IMR-90 (cell line): ENCODE data around the gene PC. TPM values are rescaled to one million over a fixed set of nuclear protein-coding genes. Genes with fewer than 3 reads are reported as not detected.
A peak's percentile ranks its signal among the peaks of the same experiment; 100 is the strongest.

ENCODE experiments used
- ATAC-seq: fragments of 200-7000 bp; cut with Tn5 transposase; 2 replicates; pipeline ENCODE4 v1.9.1; 2020; ENCODE audit warnings: low read depth, mild to moderate bottlenecking, moderate library complexity
- BruUV-seq: library from RNA; stranded (reverse); fragments of 400-500 nt; replicated peaks from 2 replicates; lab custom pipeline; 2021; lab: Mats Ljungman, UMichigan
- CTCF ChIA-PET: fragments of 300-600 bp; formaldehyde crosslinking; extraction: SDS; loops from one replicate; lab custom pipeline; 2021; ENCODE audit warnings: antibody characterized with exemption; lab: Yijun Ruan, JAX
- POLR2A ChIA-PET: fragments of 300-600 bp; sonication (Branson Sonifier 250); formaldehyde crosslinking; loops from one replicate; lab custom pipeline; 2022; ENCODE audit warnings: antibody characterized with exemption; ENCODE audit not compliant: unreplicated experiment; lab: Charles Lee
- DNase-seq: peaks from one replicate; pipeline ENCODE4 v3.0.0; 2013
- H2AFZ ChIP-seq: replicated peaks from 2 replicates; pipeline ENCODE3; 2013; ENCODE audit warnings: low read length, mild to moderate bottlenecking; ENCODE audit not compliant: poor library complexity
- H2AK5ac ChIP-seq: 2 replicates; pipeline ENCODE4 v1.6.1; 2013; ENCODE audit warnings: low read depth, low read length, inconsistent platforms
- H2AK9ac ChIP-seq: replicated peaks from 2 replicates; pipeline ENCODE3; 2013; ENCODE audit warnings: mild to moderate bottlenecking, low read depth, low read length, moderate library complexity; ENCODE audit not compliant: poor library complexity
- H2BK120ac ChIP-seq: 2 replicates; pipeline ENCODE4 v1.6.1; 2013; ENCODE audit warnings: low read depth, low read length, inconsistent platforms
- H2BK15ac ChIP-seq: 3 replicates; pipeline ENCODE4 v1.6.1; 2013; ENCODE audit warnings: low read depth, low read length, inconsistent platforms
- H2BK20ac ChIP-seq: 2 replicates; pipeline ENCODE4 v1.6.1; 2013; ENCODE audit warnings: low read depth, mild to moderate bottlenecking, inconsistent platforms, low read length, moderate library complexity
- H2BK5ac ChIP-seq: 2 replicates; pipeline ENCODE4 v1.6.1; 2013; ENCODE audit warnings: mild to moderate bottlenecking, low read depth, low read length, inconsistent platforms; ENCODE audit not compliant: poor library complexity, severe bottlenecking
- H3K14ac ChIP-seq: replicated peaks from 2 replicates; pipeline ENCODE4 v1.6.1; 2013; ENCODE audit warnings: low read depth, low read length, inconsistent platforms
- H3K18ac ChIP-seq: 2 replicates; pipeline ENCODE4 v1.6.1; 2013; ENCODE audit warnings: low read depth, low read length, control low read depth
- H3K23ac ChIP-seq: 2 replicates; pipeline ENCODE4 v1.6.1; 2013; ENCODE audit warnings: low read depth, low read length, inconsistent platforms
- H3K27ac ChIP-seq: 2 replicates; pipeline ENCODE4 v1.5.1; 2013; ENCODE audit warnings: mild to moderate bottlenecking, control low read depth, low read length; ENCODE audit not compliant: insufficient read depth
- H3K27me3 ChIP-seq: 2 replicates; pipeline ENCODE4 v1.6.1; 2013; ENCODE audit warnings: low read length; ENCODE audit not compliant: control insufficient read depth, insufficient read depth
- H3K36me3 ChIP-seq: 2 replicates; pipeline ENCODE4 v1.6.1; 2013; ENCODE audit warnings: low read length, mixed read lengths; ENCODE audit not compliant: control insufficient read depth, insufficient read depth
- H3K4ac ChIP-seq: 2 replicates; pipeline ENCODE4 v1.6.1; 2013; ENCODE audit warnings: low read depth, low read length, inconsistent platforms
- H3K4me1 ChIP-seq: 2 replicates; pipeline ENCODE4 v1.6.1; 2013; ENCODE audit warnings: low read length, mixed read lengths; ENCODE audit not compliant: control insufficient read depth, insufficient read depth
- H3K4me2 ChIP-seq: 2 replicates; pipeline ENCODE4 v1.6.1; 2013; ENCODE audit warnings: low read depth, mild to moderate bottlenecking, control low read depth, low read length, moderate library complexity
- H3K4me3 ChIP-seq: 2 replicates; pipeline ENCODE4 v1.5.1; 2013; ENCODE audit warnings: low read depth, mild to moderate bottlenecking, control low read depth, low read length, moderate library complexity; ENCODE audit not compliant: insufficient read depth
- H3K56ac ChIP-seq: 2 replicates; pipeline ENCODE4 v1.6.1; 2013; ENCODE audit warnings: low read length, inconsistent platforms; ENCODE audit not compliant: insufficient read depth; ENCODE audit errors: extremely low read depth
- H3K79me1 ChIP-seq, 2 experiments: 2 replicates each; pipeline ENCODE4 v1.6.1; 2013; ENCODE audit warnings: low read length in 2 of 2, inconsistent platforms in 1 of 2, low read depth in 1 of 2
- H3K9ac ChIP-seq: 2 replicates; pipeline ENCODE4 v1.6.1; 2013; ENCODE audit warnings: low read depth, low read length, control low read depth
- H3K9me1 ChIP-seq: 2 replicates; pipeline ENCODE4 v1.6.1; 2013; ENCODE audit warnings: low read length, inconsistent platforms; ENCODE audit not compliant: insufficient read depth
- H3K9me3 ChIP-seq: 2 replicates; pipeline ENCODE4 v1.6.1; 2013; ENCODE audit warnings: low read length; ENCODE audit not compliant: control insufficient read depth, insufficient read depth
- H4K20me1 ChIP-seq: 2 replicates; pipeline ENCODE4 v1.6.1; 2013; ENCODE audit warnings: low read length, inconsistent platforms; ENCODE audit not compliant: insufficient read depth
- H4K5ac ChIP-seq: 2 replicates; pipeline ENCODE4 v1.6.1; 2013; ENCODE audit warnings: mild to moderate bottlenecking, low read depth, low read length, control low read depth
- H4K8ac ChIP-seq, 2 experiments: 2 replicates each; pipeline ENCODE4 v1.6.1; 2013; ENCODE audit warnings: low read depth in 2 of 2, low read length in 2 of 2, control low read depth in 1 of 2, inconsistent platforms in 1 of 2
- H4K91ac ChIP-seq: 2 replicates; pipeline ENCODE4 v1.6.1; 2013; ENCODE audit warnings: low read depth, low read length, inconsistent platforms; ENCODE audit not compliant: insufficient read depth
- BHLHE40 ChIP-seq: fragments of 150-350 bp; IDR thresholded peaks from 2 replicates; pipeline ENCODE4 v1.6.1; 2016; ENCODE audit warnings: mild to moderate bottlenecking, low read depth, low read length
- CHD1 ChIP-seq: IDR thresholded peaks from 2 replicates; pipeline ENCODE4 v1.6.1; 2012; ENCODE audit warnings: low read depth, low read length, improper control_type of control experiment
- ELK1 ChIP-seq: fragments of 150-350 bp; IDR thresholded peaks from 2 replicates; pipeline ENCODE4 v1.6.1; 2016; ENCODE audit warnings: low read depth, mild to moderate bottlenecking, low read length, moderate library complexity, borderline replicate concordance
- FOS ChIP-seq: fragments of 150-350 bp; IDR thresholded peaks from 2 replicates; pipeline ENCODE4 v1.6.1; 2016; ENCODE audit warnings: low read depth, low read length
- MXI1 ChIP-seq: IDR thresholded peaks from 2 replicates; pipeline ENCODE4 v1.6.1; 2012; ENCODE audit warnings: low read depth, mild to moderate bottlenecking, low read length, moderate library complexity, borderline replicate concordance
- POLR2A ChIP-seq: IDR thresholded peaks from 2 replicates; pipeline ENCODE4 v1.6.1; 2012; ENCODE audit warnings: mild to moderate bottlenecking, low read depth, low read length
- RAD21 ChIP-seq: IDR thresholded peaks from 2 replicates; pipeline ENCODE4 v1.6.1; 2012; ENCODE audit warnings: low read length, improper control_type of control experiment
- RCOR1 ChIP-seq: IDR thresholded peaks from 2 replicates; pipeline ENCODE4 v1.6.1; 2012; ENCODE audit warnings: mild to moderate bottlenecking, low read length, improper control_type of control experiment; ENCODE audit not compliant: insufficient replicate concordance
- RFX5 ChIP-seq: IDR thresholded peaks from 2 replicates; pipeline ENCODE4 v1.8.0; 2012; ENCODE audit warnings: low read depth, mild to moderate bottlenecking, low read length, moderate library complexity
- WGBS, 2 experiments: methylation state at CpG; one replicate each; pipeline versions ENCODE4 v1.1.5 to v1.1.7; 2013; ENCODE audit warnings: missing lambda C conversion rate in 2 of 2; ENCODE audit not compliant: insufficient read length in 1 of 2; ENCODE audit errors: extremely low coverage in 2 of 2; 5-methylcytosine and 5-hydroxymethylcytosine counted together
- dilution Hi-C: fragments of 300-500 bp; cut with HindIII; formaldehyde crosslinking; loops from one replicate; pipeline ENCODE4 v1.14.3; 2018; ENCODE audit warnings: low sequenced_read_pairs; ENCODE audit not compliant: unreplicated experiment
- in situ Hi-C: fragments of 300-500 bp; cut with MboI; formaldehyde crosslinking; loops from 3 replicates; pipeline ENCODE4 v1.14.3; 2019; ENCODE audit warnings: low sequenced_read_pairs, inconsistent platforms, mixed read lengths
- intact Hi-C: fragments of 100-400 bp; cut with micrococcal nuclease; formaldehyde crosslinking; loops from 2 replicates; pipeline ENCODE4 v1.10.0; 2022
- polyA plus RNA-seq, 3 experiments: library from polyadenylated mRNA; depleted of rRNA; stranded (reverse); fragments of >200 nt; gene quantifications; 2 replicates each; pipeline ENCODE4 v1.2.3, GENCODE V29; 2012; ENCODE audit warnings: low replicate concordance in 1 of 3
- total RNA-seq: library from RNA; depleted of rRNA; stranded (reverse); fragments of >200 nt; gene quantifications from 2 replicates; pipeline ENCODE4 v1.2.3, GENCODE V29; 2012
- TF ChIP-seq, protein P1 (sequence below): conservative IDR thresholded peaks from 2 replicates; pipeline ENCODE4 v1.5.1; 2012; ENCODE audit warnings: mild to moderate bottlenecking, low read depth, low read length, improper control_type of control experiment
- TF ChIP-seq, protein P2 (sequence below): fragments of 150-350 bp; IDR thresholded peaks from 2 replicates; pipeline ENCODE4 v1.6.1; 2017; ENCODE audit warnings: mild to moderate bottlenecking, antibody characterized with exemption, low read length, low read depth

Gene PC
- total and polyA plus RNA-seq, 2 of the 4 experiments (the other 2 are of a cell fraction), result 13.6 to 15.7 TPM

DNA sequence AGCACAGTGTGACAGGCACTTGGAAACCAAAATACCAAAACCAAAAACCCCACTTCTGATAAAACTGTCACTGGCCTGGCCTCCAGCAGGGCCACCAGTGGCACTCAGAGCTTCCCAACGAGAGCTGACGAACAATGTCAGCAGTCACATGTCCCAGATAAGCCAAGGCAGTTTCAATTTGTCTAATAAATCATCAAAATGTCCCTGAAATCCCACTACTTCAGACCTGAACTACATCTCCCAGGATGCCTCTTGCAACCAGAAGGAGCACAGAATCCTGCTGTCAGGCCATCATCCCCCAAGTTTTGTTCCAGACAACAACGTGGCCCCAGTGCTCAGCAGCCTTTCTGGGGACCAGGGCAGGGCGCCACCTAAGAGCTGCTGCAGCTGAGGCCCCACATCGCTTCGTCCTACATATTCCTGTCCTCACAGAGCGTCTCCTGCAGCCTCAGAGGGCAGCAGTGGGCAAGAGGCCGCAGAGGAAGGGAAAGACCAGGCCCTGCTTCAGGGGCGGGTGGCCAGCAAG is 76.2 kb downstream of the PC start:
- Histone ChIP-seq H2BK5ac (no peak overlapping the region), H2AFZ (no peak overlapping the region), H2BK20ac (0 out of 2 replicates have a peak overlapping the region, but pooled peaks have one; percentile 24), H3K18ac (no peak overlapping the region), H3K9me3 (no peaks in the 10 kb centered on the region), H3K4me3 (no peak overlapping the region), H3K36me3 (no peaks in the 10 kb centered on the region), H2AK5ac (peak overlapping the region; percentile 56), H4K20me1 (no peaks in the 10 kb centered on the region), H3K56ac (no peak overlapping the region), H2BK15ac (peak overlapping the region; percentile 14; the same call in 1 of the 3 replicates), H3K4me2 (no peak overlapping the region), H3K23ac (no peak overlapping the region), H3K4ac (no peak overlapping the region; the same call in 1 of the 2 replicates), H3K9ac (no peak overlapping the region), H3K79me1 (peaks cover 0 to 31% of the 10 kb centered on the region in 2 experiments; a peak in 2 of 4 replicates), H3K27ac (no peak overlapping the region), H4K8ac (peak overlapping the region in 1 of 2 experiments; percentile 43; a peak in 1 of 4 replicates), H3K4me1 (peaks cover 48% of the 10 kb centered on the region), H3K9me1 (peaks cover 12% of the 10 kb centered on the region; the same call in 1 of the 2 replicates), H4K5ac (peak overlapping the region; percentile 1; the same call in 1 of the 2 replicates), H2AK9ac (peak overlapping the region; percentile 47), H2BK120ac (peak overlapping the region; percentile 11), H4K91ac (no peak overlapping the region), H3K14ac (no peak overlapping the region), H3K27me3 (no peaks in the 10 kb centered on the region)
- no peak for ATAC-seq
- DNase-seq, result no peak
- CTCF ChIA-PET, result interaction anchor here (1.0 kb wide), 1 partner anchor 39 kb away, joined by 3 read pairs; the partner anchor contains the start of gene RCE1
- TF ChIP-seq POLR2A (no peak), ELK1 (no peak), RFX5 (no peak), BHLHE40 (no peak), RCOR1 (no peak), CHD1 (no peak), RAD21 (no peak), MXI1 (no peak), FOS (no peak)
- TF ChIP-seq, protein P1, sequence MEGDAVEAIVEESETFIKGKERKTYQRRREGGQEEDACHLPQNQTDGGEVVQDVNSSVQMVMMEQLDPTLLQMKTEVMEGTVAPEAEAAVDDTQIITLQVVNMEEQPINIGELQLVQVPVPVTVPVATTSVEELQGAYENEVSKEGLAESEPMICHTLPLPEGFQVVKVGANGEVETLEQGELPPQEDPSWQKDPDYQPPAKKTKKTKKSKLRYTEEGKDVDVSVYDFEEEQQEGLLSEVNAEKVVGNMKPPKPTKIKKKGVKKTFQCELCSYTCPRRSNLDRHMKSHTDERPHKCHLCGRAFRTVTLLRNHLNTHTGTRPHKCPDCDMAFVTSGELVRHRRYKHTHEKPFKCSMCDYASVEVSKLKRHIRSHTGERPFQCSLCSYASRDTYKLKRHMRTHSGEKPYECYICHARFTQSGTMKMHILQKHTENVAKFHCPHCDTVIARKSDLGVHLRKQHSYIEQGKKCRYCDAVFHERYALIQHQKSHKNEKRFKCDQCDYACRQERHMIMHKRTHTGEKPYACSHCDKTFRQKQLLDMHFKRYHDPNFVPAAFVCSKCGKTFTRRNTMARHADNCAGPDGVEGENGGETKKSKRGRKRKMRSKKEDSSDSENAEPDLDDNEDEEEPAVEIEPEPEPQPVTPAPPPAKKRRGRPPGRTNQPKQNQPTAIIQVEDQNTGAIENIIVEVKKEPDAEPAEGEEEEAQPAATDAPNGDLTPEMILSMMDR, result no peak
- TF ChIP-seq, protein P2, sequence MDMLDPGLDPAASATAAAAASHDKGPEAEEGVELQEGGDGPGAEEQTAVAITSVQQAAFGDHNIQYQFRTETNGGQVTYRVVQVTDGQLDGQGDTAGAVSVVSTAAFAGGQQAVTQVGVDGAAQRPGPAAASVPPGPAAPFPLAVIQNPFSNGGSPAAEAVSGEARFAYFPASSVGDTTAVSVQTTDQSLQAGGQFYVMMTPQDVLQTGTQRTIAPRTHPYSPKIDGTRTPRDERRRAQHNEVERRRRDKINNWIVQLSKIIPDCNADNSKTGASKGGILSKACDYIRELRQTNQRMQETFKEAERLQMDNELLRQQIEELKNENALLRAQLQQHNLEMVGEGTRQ, result no peak
- no TSS peak for BruUV-seq
- dilution Hi-C loops, result no loop called here
- in situ Hi-C loops, result no loop called here
- intact Hi-C loops, result loop anchor here (5.0 kb wide), 1 partner anchor 75 kb away; the partner anchor contains the start of gene PC
- POLR2A ChIA-PET, result no interaction called here
- WGBS, 2 experiments, result 73% methylated on average over 3 of the region's 9 CpGs; no CpG with 5 or more reads in 1 of the 2 experiments
